Hepatocyte (in vitro differentiated cells): ENCODE measurements around the gene MAN2A1.

Source experiments
- EZH2 ChIP-seq: fragments of 200-600 bp; sonication (generic); IDR thresholded peaks from 2 replicates; pipeline ENCODE4 v1.6.1; 2016; ENCODE audit warnings: antibody characterized with exemption, mild to moderate bottlenecking, borderline replicate concordance
- EZH2phosphoT487 ChIP-seq: fragments of 200-600 bp; sonication (generic); IDR thresholded peaks from one replicate; pipeline ENCODE4 v1.6.1; 2018; ENCODE audit warnings: antibody characterized with exemption, mild to moderate bottlenecking, low read depth, moderate library complexity; ENCODE audit not compliant: unreplicated experiment, severe bottlenecking
- TF ChIP-seq, protein P1 (sequence below): fragments of 200-600 bp; sonication (generic); IDR thresholded peaks from 2 replicates; pipeline ENCODE4 v1.5.1; 2016; ENCODE audit warnings: antibody characterized with exemption, mild to moderate bottlenecking; ENCODE audit not compliant: poor library complexity

DNA sequence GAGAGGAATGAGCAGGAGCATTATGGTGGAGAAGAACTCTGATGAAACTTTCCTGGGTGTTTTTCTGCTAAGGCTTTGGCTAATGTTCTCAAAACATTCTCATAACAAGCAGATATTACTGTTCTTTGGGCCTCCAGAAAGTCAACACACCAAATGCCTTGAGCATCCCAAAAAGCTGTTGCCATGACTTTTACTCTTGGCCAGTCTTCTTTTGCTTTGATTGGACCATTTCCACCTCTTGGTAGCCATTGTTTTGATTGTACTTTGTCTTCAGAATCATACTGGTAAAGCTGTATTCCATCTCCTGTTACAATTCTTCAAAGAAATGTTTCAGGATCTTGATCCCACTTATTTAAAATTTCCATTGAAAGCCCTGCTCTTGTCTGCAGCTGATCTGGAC is 139.6 kb downstream of the MAN2A1 start:
- TF ChIP-seq, protein P1, sequence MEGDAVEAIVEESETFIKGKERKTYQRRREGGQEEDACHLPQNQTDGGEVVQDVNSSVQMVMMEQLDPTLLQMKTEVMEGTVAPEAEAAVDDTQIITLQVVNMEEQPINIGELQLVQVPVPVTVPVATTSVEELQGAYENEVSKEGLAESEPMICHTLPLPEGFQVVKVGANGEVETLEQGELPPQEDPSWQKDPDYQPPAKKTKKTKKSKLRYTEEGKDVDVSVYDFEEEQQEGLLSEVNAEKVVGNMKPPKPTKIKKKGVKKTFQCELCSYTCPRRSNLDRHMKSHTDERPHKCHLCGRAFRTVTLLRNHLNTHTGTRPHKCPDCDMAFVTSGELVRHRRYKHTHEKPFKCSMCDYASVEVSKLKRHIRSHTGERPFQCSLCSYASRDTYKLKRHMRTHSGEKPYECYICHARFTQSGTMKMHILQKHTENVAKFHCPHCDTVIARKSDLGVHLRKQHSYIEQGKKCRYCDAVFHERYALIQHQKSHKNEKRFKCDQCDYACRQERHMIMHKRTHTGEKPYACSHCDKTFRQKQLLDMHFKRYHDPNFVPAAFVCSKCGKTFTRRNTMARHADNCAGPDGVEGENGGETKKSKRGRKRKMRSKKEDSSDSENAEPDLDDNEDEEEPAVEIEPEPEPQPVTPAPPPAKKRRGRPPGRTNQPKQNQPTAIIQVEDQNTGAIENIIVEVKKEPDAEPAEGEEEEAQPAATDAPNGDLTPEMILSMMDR: no peak
- no peak for TF ChIP-seq EZH2
- no peak for TF ChIP-seq EZH2phosphoT487
